HepG2 (cell line): ENCODE data around the gene SUN1. TPM values are rescaled to one million over a fixed set of nuclear protein-coding genes. Genes with fewer than 3 reads are reported as not detected.

ENCODE experiments used
- ARID5B ChIP-seq: IDR thresholded peaks from 2 replicates; pipeline ENCODE4 v1.4.0; 2020; ENCODE audit warnings: mild to moderate bottlenecking, missing genetic modification reagents
- DR1 ChIP-seq: sonication (generic); formaldehyde crosslinking; IDR thresholded peaks from 2 replicates; pipeline ENCODE4 v1.8.0; 2021; ENCODE audit warnings: mild to moderate bottlenecking, missing genetic modification reagents, inconsistent platforms
- HNF4A ChIP-seq: sonication (generic); formaldehyde crosslinking; IDR thresholded peaks from 2 replicates; pipeline ENCODE4 v1.4.0; 2020; ENCODE audit warnings: missing genetic modification reagents
- KDM3A ChIP-seq: IDR thresholded peaks from 2 replicates; pipeline ENCODE4 v1.6.1; 2018; ENCODE audit warnings: low read depth, missing compliant biosample characterization
- SOX6 ChIP-seq, 2 experiments: fragments of 450-650 bp in 1 of 2; sonication (generic) in 1 of 2; formaldehyde crosslinking in 1 of 2; IDR thresholded peaks; 2 replicates each; pipeline versions ENCODE4 v1.4.0 to v1.6.1; 2017 to 2020; ENCODE audit warnings: antibody characterized with exemption in 1 of 2, mild to moderate bottlenecking in 1 of 2, missing genetic modification reagents in 1 of 2
- TFAP4 ChIP-seq: sonication (generic); IDR thresholded peaks from 2 replicates; pipeline ENCODE4 v1.6.1; 2016; ENCODE audit warnings: low read depth, borderline replicate concordance
- TFDP1 ChIP-seq: IDR thresholded peaks from 2 replicates; pipeline ENCODE4 v1.6.1; 2016; ENCODE audit warnings: missing compliant biosample characterization, missing genetic modification reagents, borderline replicate concordance
- ZBTB4 ChIP-seq: sonication (generic); formaldehyde crosslinking; IDR thresholded peaks from 2 replicates; pipeline ENCODE4 v1.4.0; 2020; ENCODE audit warnings: missing genetic modification reagents, mild to moderate bottlenecking, borderline replicate concordance
- ZMYM2 ChIP-seq: sonication (generic); formaldehyde crosslinking; IDR thresholded peaks from 2 replicates; pipeline ENCODE4 v1.8.0; 2022; ENCODE audit warnings: mild to moderate bottlenecking, missing genetic modification reagents
- ZMYM4 ChIP-seq: sonication (generic); formaldehyde crosslinking; IDR thresholded peaks from 2 replicates; pipeline ENCODE4 v1.8.1; 2023; ENCODE audit warnings: mild to moderate bottlenecking, missing genetic modification reagents
- ZNF275 ChIP-seq: sonication (generic); formaldehyde crosslinking; IDR thresholded peaks from 2 replicates; pipeline ENCODE4 v1.8.0; 2022; ENCODE audit warnings: missing genetic modification reagents, mild to moderate bottlenecking, inconsistent platforms, borderline replicate concordance
- ZNF331 ChIP-seq: sonication (generic); formaldehyde crosslinking; IDR thresholded peaks from 2 replicates; pipeline ENCODE4 v1.4.0; 2020; ENCODE audit warnings: missing genetic modification reagents
- ZNF687 ChIP-seq: sonication (generic); formaldehyde crosslinking; IDR thresholded peaks from 2 replicates; pipeline ENCODE4 v1.5.1; 2020; ENCODE audit warnings: mild to moderate bottlenecking, missing genetic modification reagents, moderate library complexity
- ZNF737 ChIP-seq: sonication (generic); formaldehyde crosslinking; IDR thresholded peaks from 2 replicates; pipeline ENCODE4 v1.5.0; 2020; ENCODE audit warnings: missing genetic modification reagents, mild to moderate bottlenecking, borderline replicate concordance
- polyA plus RNA-seq, 8 experiments: library from polyadenylated mRNA; depleted of rRNA in 3 of 8; stranded (reverse) in 7 of 8; unstranded in 1 of 8; fragments of >200 nt; fragmentation: Illumina TruSeq in 4 of 8; extraction: Trizol in 4 of 8; gene quantifications; 2 replicates each; pipeline versions ENCODE4 v1.2.1 to v1.2.3, GENCODE V29; 2011 to 2016; ENCODE audit warnings: low read depth in 4 of 8, missing spikeins in 1 of 8, mixed read lengths in 1 of 8; ENCODE audit not compliant: insufficient read depth in 1 of 8
- total RNA-seq, 5 experiments: library from RNA; depleted of rRNA; stranded (reverse); fragments of >200 nt; fragmentation: Illumina TruSeq; extraction: Trizol; gene quantifications; 2 replicates each; pipeline ENCODE4 v1.2.3, GENCODE V29; 2016; ENCODE audit warnings: low read depth in 1 of 5

Gene SUN1
- total and polyA plus RNA-seq, 2 of the 13 experiments (the other 11 are each of a cell fraction or from before 2014, with no cell fraction given): 47.0 to 126 TPM

GRCh38 chr7:861222-861621 is 28.9 kb downstream of the SUN1 start (continued):
- no peak for TF ChIP-seq SOX6 (IDR thresholded peaks at IDR 0.05)
- TF ChIP-seq SOX6 (CRISPR knock-in tag; IDR thresholded peaks at IDR 0.05): 0 out of 2 replicates have a peak, but pooled peaks have one; percentile 12
- TF ChIP-seq ZNF331 (CRISPR knock-in tag): 0 out of 2 replicates have a peak, but pooled peaks have one; percentile 44
- no peak for TF ChIP-seq KDM3A (CRISPR knock-in tag)
- peak; percentile 47; the same call in 1 of the 2 replicates for TF ChIP-seq ARID5B
- TF ChIP-seq ZNF275 (CRISPR knock-in tag): no peak
- TF ChIP-seq ZBTB4 (CRISPR knock-in tag): peak; percentile 78; the same call in 1 of the 2 replicates
- peak; percentile 17; the same call in 1 of the 2 replicates for TF ChIP-seq ZMYM4 (CRISPR knock-in tag)
- peak; percentile 41; the same call in 1 of the 2 replicates for TF ChIP-seq TFAP4
- TF ChIP-seq ZMYM2 (CRISPR knock-in tag): no peak
- TF ChIP-seq ZNF737 (CRISPR knock-in tag): no peak
- TF ChIP-seq TFDP1 (CRISPR knock-in tag): peak; percentile 69; the same call in 1 of the 2 replicates
- TF ChIP-seq ZNF687 (CRISPR knock-in tag): peak; percentile 55
- peak; percentile 83 for TF ChIP-seq HNF4A (CRISPR knock-in tag)
- no peak for TF ChIP-seq DR1 (CRISPR knock-in tag)
